ENCODE measurements around the gene SCRN1. TPM values are rescaled to one million over a fixed set of nuclear protein-coding genes. Genes with fewer than 3 reads are reported as not detected.

Gene SCRN1
- total and polyA plus RNA-seq, 2 of the 13 experiments (the other 11 are each of a cell fraction or from before 2014, with no cell fraction given) = 43.2 to 49.8 TPM

GRCh38 chr7:29988424-29989256 lies 961 bp downstream of the SCRN1 start (continued):
- TF ChIP-seq, protein P1, sequence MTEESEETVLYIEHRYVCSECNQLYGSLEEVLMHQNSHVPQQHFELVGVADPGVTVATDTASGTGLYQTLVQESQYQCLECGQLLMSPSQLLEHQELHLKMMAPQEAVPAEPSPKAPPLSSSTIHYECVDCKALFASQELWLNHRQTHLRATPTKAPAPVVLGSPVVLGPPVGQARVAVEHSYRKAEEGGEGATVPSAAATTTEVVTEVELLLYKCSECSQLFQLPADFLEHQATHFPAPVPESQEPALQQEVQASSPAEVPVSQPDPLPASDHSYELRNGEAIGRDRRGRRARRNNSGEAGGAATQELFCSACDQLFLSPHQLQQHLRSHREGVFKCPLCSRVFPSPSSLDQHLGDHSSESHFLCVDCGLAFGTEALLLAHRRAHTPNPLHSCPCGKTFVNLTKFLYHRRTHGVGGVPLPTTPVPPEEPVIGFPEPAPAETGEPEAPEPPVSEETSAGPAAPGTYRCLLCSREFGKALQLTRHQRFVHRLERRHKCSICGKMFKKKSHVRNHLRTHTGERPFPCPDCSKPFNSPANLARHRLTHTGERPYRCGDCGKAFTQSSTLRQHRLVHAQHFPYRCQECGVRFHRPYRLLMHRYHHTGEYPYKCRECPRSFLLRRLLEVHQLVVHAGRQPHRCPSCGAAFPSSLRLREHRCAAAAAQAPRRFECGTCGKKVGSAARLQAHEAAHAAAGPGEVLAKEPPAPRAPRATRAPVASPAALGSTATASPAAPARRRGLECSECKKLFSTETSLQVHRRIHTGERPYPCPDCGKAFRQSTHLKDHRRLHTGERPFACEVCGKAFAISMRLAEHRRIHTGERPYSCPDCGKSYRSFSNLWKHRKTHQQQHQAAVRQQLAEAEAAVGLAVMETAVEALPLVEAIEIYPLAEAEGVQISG (CRISPR knock-in tag; IDR thresholded peaks at IDR 0.05) = no peak
- TF ChIP-seq NFKB2 (CRISPR knock-in tag; IDR thresholded peaks at IDR 0.05; ENCODE audit: borderline replicate concordance) (no peak), MIER2 (CRISPR knock-in tag; IDR thresholded peaks at IDR 0.05) (0 out of 2 replicates have a peak, but pooled peaks have one; percentile 25), MTF2 (CRISPR knock-in tag; IDR thresholded peaks at IDR 0.05; ENCODE audit: borderline replicate concordance) (no peak), NR2F2 (IDR thresholded peaks at IDR 0.05; ENCODE audit: borderline replicate concordance, low read depth) (no peak), ZNF317 (CRISPR knock-in tag; IDR thresholded peaks at IDR 0.05) (0 out of 2 replicates have a peak, but pooled peaks have one; percentile 27), MATR3 (CRISPR knock-in tag; IDR thresholded peaks at IDR 0.05) (no peak), YY1 (IDR thresholded peaks at IDR 0.05; ENCODE audit: insufficient read depth, insufficient replicate concordance, low read depth, low read length) (peak; percentile 90), HDAC2 (CRISPR knock-in tag; IDR thresholded peaks at IDR 0.05) (peak; percentile 12; the same call in 1 of the 2 replicates), ZNF441 (CRISPR knock-in tag; IDR thresholded peaks at IDR 0.05; ENCODE audit: borderline replicate concordance) (no peak), ZNF550 (CRISPR knock-in tag; IDR thresholded peaks at IDR 0.05; ENCODE audit: borderline replicate concordance) (no peak), TBL1XR1 (IDR thresholded peaks at IDR 0.05; ENCODE audit: borderline replicate concordance, low read length, partially characterized antibody) (no peak), ZFY (CRISPR knock-in tag; IDR thresholded peaks at IDR 0.05) (peak; percentile 62), GATAD1 (CRISPR knock-in tag; IDR thresholded peaks at IDR 0.05) (peak; percentile 33; the same call in 1 of the 2 replicates), ZFP36L1 (CRISPR knock-in tag; IDR thresholded peaks at IDR 0.05) (peak; percentile 48; the same call in 1 of the 2 replicates), ZNF576 (CRISPR knock-in tag; IDR thresholded peaks at IDR 0.05) (peak; percentile 50; the same call in 1 of the 2 replicates), TCF12 (IDR thresholded peaks at IDR 0.05) (no peak), TCF12 (CRISPR knock-in tag; IDR thresholded peaks at IDR 0.05) (no peak), POGZ (CRISPR knock-in tag; IDR thresholded peaks at IDR 0.05) (peak; percentile 56; the same call in 1 of the 2 replicates), SOX6 (IDR thresholded peaks at IDR 0.05) (no peak), SOX6 (CRISPR knock-in tag; IDR thresholded peaks at IDR 0.05) (0 out of 2 replicates have a peak, but pooled peaks have one; percentile 19)
- TF ChIP-seq, protein P2, sequence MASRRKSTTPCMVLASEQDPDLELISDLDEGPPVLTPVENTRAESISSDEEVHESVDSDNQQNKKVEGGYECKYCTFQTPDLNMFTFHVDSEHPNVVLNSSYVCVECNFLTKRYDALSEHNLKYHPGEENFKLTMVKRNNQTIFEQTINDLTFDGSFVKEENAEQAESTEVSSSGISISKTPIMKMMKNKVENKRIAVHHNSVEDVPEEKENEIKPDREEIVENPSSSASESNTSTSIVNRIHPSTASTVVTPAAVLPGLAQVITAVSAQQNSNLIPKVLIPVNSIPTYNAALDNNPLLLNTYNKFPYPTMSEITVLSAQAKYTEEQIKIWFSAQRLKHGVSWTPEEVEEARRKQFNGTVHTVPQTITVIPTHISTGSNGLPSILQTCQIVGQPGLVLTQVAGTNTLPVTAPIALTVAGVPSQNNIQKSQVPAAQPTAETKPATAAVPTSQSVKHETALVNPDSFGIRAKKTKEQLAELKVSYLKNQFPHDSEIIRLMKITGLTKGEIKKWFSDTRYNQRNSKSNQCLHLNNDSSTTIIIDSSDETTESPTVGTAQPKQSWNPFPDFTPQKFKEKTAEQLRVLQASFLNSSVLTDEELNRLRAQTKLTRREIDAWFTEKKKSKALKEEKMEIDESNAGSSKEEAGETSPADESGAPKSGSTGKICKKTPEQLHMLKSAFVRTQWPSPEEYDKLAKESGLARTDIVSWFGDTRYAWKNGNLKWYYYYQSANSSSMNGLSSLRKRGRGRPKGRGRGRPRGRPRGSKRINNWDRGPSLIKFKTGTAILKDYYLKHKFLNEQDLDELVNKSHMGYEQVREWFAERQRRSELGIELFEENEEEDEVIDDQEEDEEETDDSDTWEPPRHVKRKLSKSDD (CRISPR knock-in tag; IDR thresholded peaks at IDR 0.05; ENCODE audit: low read depth) = peak; percentile 69; the same call in 1 of the 2 replicates
- TF ChIP-seq, protein P3, sequence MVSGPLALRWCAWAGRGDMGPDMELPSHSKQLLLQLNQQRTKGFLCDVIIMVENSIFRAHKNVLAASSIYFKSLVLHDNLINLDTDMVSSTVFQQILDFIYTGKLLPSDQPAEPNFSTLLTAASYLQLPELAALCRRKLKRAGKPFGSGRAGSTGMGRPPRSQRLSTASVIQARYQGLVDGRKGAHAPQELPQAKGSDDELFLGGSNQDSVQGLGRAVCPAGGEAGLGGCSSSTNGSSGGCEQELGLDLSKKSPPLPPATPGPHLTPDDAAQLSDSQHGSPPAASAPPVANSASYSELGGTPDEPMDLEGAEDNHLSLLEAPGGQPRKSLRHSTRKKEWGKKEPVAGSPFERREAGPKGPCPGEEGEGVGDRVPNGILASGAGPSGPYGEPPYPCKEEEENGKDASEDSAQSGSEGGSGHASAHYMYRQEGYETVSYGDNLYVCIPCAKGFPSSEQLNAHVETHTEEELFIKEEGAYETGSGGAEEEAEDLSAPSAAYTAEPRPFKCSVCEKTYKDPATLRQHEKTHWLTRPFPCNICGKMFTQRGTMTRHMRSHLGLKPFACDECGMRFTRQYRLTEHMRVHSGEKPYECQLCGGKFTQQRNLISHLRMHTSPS (CRISPR knock-in tag; IDR thresholded peaks at IDR 0.05; ENCODE audit: low read depth) = no peak

Data from HepG2 (cell line).